Measurements from ENCODE around the gene ZCCHC8. TPM values are rescaled to one million over a fixed set of nuclear protein-coding genes. Genes with fewer than 3 reads are reported as not detected.

The ZCCHC8 gene
- total and polyA plus RNA-seq, 2 of the 4 experiments (the other 2 are of a cell fraction) = 9.5 to 12.7 TPM

DNA sequence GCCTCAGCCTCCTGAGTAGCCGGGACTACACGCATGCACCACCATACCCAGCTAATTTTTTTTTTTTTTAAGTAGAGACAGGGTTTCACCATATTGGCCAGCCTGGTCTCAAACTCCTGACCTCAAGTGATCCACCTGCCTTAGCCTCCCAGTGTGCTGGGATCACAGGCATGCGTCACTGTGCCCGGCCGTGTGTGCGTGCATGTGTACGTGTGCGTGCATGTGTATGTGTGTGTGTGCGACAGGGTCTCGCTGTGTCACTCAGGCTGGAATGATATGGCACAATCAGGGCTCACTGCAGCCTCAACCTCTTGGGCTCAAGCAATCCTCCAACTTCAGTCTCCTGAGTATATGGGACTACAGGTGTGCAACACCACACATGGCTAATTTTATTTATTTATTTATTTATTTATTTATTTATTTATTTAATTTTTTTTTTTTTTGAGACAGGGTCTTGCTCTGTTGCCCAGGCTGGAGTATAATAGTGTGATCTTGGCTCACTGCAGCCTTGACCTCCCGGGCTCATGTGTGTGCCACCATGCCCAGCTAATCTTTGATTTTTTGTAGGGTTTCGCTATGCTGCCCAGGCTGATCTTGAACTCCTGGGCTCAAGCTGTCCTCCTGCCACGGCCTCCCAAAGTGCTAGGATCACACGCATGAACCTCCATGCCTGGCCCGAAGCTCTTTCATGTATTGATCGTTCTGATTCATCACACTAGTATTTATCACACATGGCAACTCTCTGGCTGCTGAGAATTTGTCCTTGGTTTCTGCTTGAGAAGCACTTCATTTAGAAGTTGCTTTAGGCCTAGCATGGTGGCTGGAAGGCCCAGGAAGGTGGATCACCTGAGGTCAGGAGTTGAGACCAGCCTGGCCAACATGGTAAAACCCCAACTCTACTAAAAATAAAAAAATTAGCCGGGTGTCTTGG lies 42.4 kb downstream of the ZCCHC8 start:
- no peak overlapping the region for H2BK20ac ChIP-seq (ENCODE audit: low read depth, low read length)
- no peak overlapping the region for H3K9ac ChIP-seq (ENCODE audit: low read depth, low read length)
- H4K8ac ChIP-seq (ENCODE audit: low read depth in 2 of 2, low read length in 2 of 2) = no peak overlapping the region
- in situ Hi-C loops (cut with MboI; ENCODE audit: low sequenced_read_pairs) = no loop called here
- H2AK5ac ChIP-seq (ENCODE audit: low read depth, low read length) = peak overlapping the region; percentile 41
- H4K91ac ChIP-seq (ENCODE audit: insufficient read depth, low read depth, low read length) = no peak overlapping the region; the same call in 1 of the 2 replicates
- H3K79me1 ChIP-seq (ENCODE audit: low read depth in 1 of 2, low read length in 2 of 2) = no peaks in the 10 kb centered on the region
- no peak overlapping the region for H3K4ac ChIP-seq (ENCODE audit: low read depth, low read length)
- DNase-seq (no peak), ATAC-seq (ENCODE audit: low read depth) (no peak)
- no peak overlapping the region for H2BK15ac ChIP-seq (ENCODE audit: low read depth, low read length)
- H3K27ac ChIP-seq (ENCODE audit: insufficient read depth, low read length) = no peak overlapping the region
- CTCF ChIA-PET = no interaction called here
- H3K9me1 ChIP-seq (ENCODE audit: insufficient read depth, low read length) = peaks cover 12% of the 10 kb centered on the region
- BruUV-seq (replicated peaks) = no TSS peak
- H2BK5ac ChIP-seq (ENCODE audit: low read depth, low read length, poor library complexity, severe bottlenecking) = no peak overlapping the region
- dilution Hi-C loops (cut with HindIII; ENCODE audit: low sequenced_read_pairs, unreplicated experiment) = no loop called here
- no peak overlapping the region for H3K14ac ChIP-seq (replicated peaks; ENCODE audit: low read depth, low read length)
- TF ChIP-seq RFX5 (IDR thresholded peaks at IDR 0.05; ENCODE audit: low read depth, low read length) = no peak
- TF ChIP-seq, protein P1, sequence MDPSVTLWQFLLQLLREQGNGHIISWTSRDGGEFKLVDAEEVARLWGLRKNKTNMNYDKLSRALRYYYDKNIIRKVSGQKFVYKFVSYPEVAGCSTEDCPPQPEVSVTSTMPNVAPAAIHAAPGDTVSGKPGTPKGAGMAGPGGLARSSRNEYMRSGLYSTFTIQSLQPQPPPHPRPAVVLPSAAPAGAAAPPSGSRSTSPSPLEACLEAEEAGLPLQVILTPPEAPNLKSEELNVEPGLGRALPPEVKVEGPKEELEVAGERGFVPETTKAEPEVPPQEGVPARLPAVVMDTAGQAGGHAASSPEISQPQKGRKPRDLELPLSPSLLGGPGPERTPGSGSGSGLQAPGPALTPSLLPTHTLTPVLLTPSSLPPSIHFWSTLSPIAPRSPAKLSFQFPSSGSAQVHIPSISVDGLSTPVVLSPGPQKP (IDR thresholded peaks at IDR 0.05; ENCODE audit: borderline replicate concordance, low read depth, low read length) = no peak
- H3K18ac ChIP-seq (ENCODE audit: low read depth, low read length) = no peak overlapping the region
- no peak overlapping the region for H3K4me3 ChIP-seq (ENCODE audit: insufficient read depth, low read depth, low read length)
- no peak overlapping the region for H3K56ac ChIP-seq (ENCODE audit: extremely low read depth, insufficient read depth, low read length)
- POLR2A ChIA-PET (ENCODE audit: unreplicated experiment) = no interaction called here
- no peaks in the 10 kb centered on the region for H3K4me1 ChIP-seq (ENCODE audit: control insufficient read depth, insufficient read depth, low read length)
- H4K5ac ChIP-seq (ENCODE audit: low read depth, low read length) = no peak overlapping the region
- H2BK120ac ChIP-seq (ENCODE audit: low read depth, low read length) = 0 out of 2 replicates have a peak overlapping the region, but pooled peaks have one; percentile 3
- no peak overlapping the region for H3K4me2 ChIP-seq (ENCODE audit: low read depth, low read length)
- H2AFZ ChIP-seq (replicated peaks; ENCODE audit: low read length, poor library complexity) = no peak overlapping the region
- 100% methylated on average over 5 of the region's 17 CpGs; no CpG with 5 or more reads in 1 of the 2 experiments for whole genome bisulfite sequencing, 2 experiments (ENCODE audit: extremely low coverage in 2 of 2, insufficient read length in 1 of 2)
- no peaks in the 10 kb centered on the region for H3K36me3 ChIP-seq (ENCODE audit: control insufficient read depth, insufficient read depth, low read length)
- intact Hi-C loops (cut with micrococcal nuclease) = no loop called here
- H3K23ac ChIP-seq (ENCODE audit: low read depth, low read length) = no peak overlapping the region
- no peaks in the 10 kb centered on the region for H4K20me1 ChIP-seq (ENCODE audit: insufficient read depth, low read length)
- no peaks in the 10 kb centered on the region for H3K9me3 ChIP-seq (ENCODE audit: control insufficient read depth, insufficient read depth, low read length)
- no peak overlapping the region for H2AK9ac ChIP-seq (replicated peaks; ENCODE audit: low read depth, low read length, poor library complexity)
- H3K27me3 ChIP-seq (ENCODE audit: control insufficient read depth, insufficient read depth, low read length) = no peaks in the 10 kb centered on the region

Data from IMR-90 (cell line).